ENCODE measurements around the gene CSPG4.

The CSPG4 gene

GRCh38 chr15:75648156-75649000, 64.3 kb downstream of the CSPG4 start:
- Histone ChIP-seq H3K9ac (ENCODE audit: low read depth, low read length, poor library complexity) (peak overlapping the region; percentile 85), H3K23ac (ENCODE audit: low read depth, low read length, poor library complexity) (peak overlapping the region; percentile 44), H4K91ac (ENCODE audit: low read depth, low read length, poor library complexity) (peak overlapping the region; percentile 22), H2BK15ac (ENCODE audit: low read length) (peak overlapping the region; percentile 42), H3K4me2 (ENCODE audit: insufficient read depth, low read length, poor library complexity, severe bottlenecking) (peak overlapping the region; percentile 99), H2AK5ac (ENCODE audit: low read depth, low read length) (peak overlapping the region; percentile 79), H3K14ac (ENCODE audit: low read length) (peak overlapping the region; percentile 77), H3K36me3 (replicated peaks in 1 of 2; ENCODE audit: control insufficient read depth in 2 of 2, insufficient read depth in 2 of 2, low read length in 2 of 2) (peaks cover 13 to 35% of the 10 kb centered on the region in 2 donors), H3K4me3 (ENCODE audit: low read length in 2 of 2) (peak overlapping the region; percentile 96 to 98), H3K79me1 (ENCODE audit: low read depth, low read length) (peaks cover 12% of the 10 kb centered on the region), H3K27me3 (ENCODE audit: control insufficient read depth in 3 of 3, insufficient read depth in 3 of 3, low read depth in 1 of 3, low read length in 3 of 3) (peaks cover 0 to 9% (median 0%) of the 10 kb centered on the region in 3 experiments), H3K27ac (replicated peaks; ENCODE audit: low read length) (peak overlapping the region; percentile 93), H3K9me3 (replicated peaks in 1 of 2; ENCODE audit: control insufficient read depth in 2 of 2, insufficient read depth in 1 of 2, low read depth in 1 of 2, low read length in 2 of 2) (no peaks in the 10 kb centered on the region), H3K4me1 (ENCODE audit: control insufficient read depth in 2 of 2, insufficient read depth in 1 of 2, low read depth in 1 of 2, low read length in 2 of 2) (peaks cover 42 to 44% of the 10 kb centered on the region in 2 donors), H3K18ac (ENCODE audit: low read length) (peak overlapping the region; percentile 92), H2AFZ (ENCODE audit: low read length) (peak overlapping the region; percentile 99), H2BK120ac (ENCODE audit: low read depth, low read length) (peak overlapping the region; percentile 27), H3K4ac (ENCODE audit: low read length) (no peak overlapping the region), H2BK5ac (ENCODE audit: low read length) (peak overlapping the region; percentile 97), H2BK12ac (ENCODE audit: low read length) (no peak overlapping the region), H4K8ac (ENCODE audit: low read depth, low read length) (no peak overlapping the region)
- no CpG with 5 or more reads among the region's 34 CpGs for WGBS, 2 donors (ENCODE audit: extremely low coverage in 2 of 2, insufficient read length in 2 of 2, insufficient replicate concordance in 1 of 2)
- DNase-seq (ENCODE audit: low spot score) = peak; percentile 72

GRCh38 chr15:75647370-75648155, 65.1 kb downstream of the CSPG4 start, which contains the start of gene SNX33:
Gene SNX33, plus strand, starts transcription at chr15:75647912. Its CDS starts 1,191 bp downstream, at chr15:75649103.
- peak; percentile 90 for DNase-seq (ENCODE audit: low spot score)
- Histone ChIP-seq H3K4ac (ENCODE audit: low read length) (no peak within 1 kb of the TSS), H2AK5ac (ENCODE audit: low read depth, low read length) (peak within 1 kb of the TSS; percentile 79), H3K4me1 (ENCODE audit: control insufficient read depth in 2 of 2, insufficient read depth in 1 of 2, low read depth in 1 of 2, low read length in 2 of 2) (peaks cover 38% of the 10 kb centered on the region in 2 donors), H3K27ac (replicated peaks; ENCODE audit: low read length) (peak within 1 kb of the TSS; percentile 93), H3K36me3 (replicated peaks in 1 of 2; ENCODE audit: control insufficient read depth in 2 of 2, insufficient read depth in 2 of 2, low read length in 2 of 2) (peaks cover 13 to 31% of the 10 kb centered on the region in 2 donors), H3K9me3 (replicated peaks in 1 of 2; ENCODE audit: control insufficient read depth in 2 of 2, insufficient read depth in 1 of 2, low read depth in 1 of 2, low read length in 2 of 2) (no peaks in the 10 kb centered on the region), H2AFZ (ENCODE audit: low read length) (peak within 1 kb of the TSS; percentile 99), H2BK15ac (ENCODE audit: low read length) (peak within 1 kb of the TSS; percentile 60), H3K14ac (ENCODE audit: low read length) (peak within 1 kb of the TSS; percentile 83), H3K9ac (ENCODE audit: low read depth, low read length, poor library complexity) (peak within 1 kb of the TSS; percentile 93), H4K8ac (ENCODE audit: low read depth, low read length) (no peak within 1 kb of the TSS), H4K91ac (ENCODE audit: low read depth, low read length, poor library complexity) (peak within 1 kb of the TSS; percentile 22), H3K18ac (ENCODE audit: low read length) (peak within 1 kb of the TSS; percentile 93), H3K4me3 (ENCODE audit: low read length in 2 of 2) (peak within 1 kb of the TSS; percentile 96 to 98), H3K4me2 (ENCODE audit: insufficient read depth, low read length, poor library complexity, severe bottlenecking) (peak within 1 kb of the TSS; percentile 99), H2BK12ac (ENCODE audit: low read length) (no peak within 1 kb of the TSS), H3K23ac (ENCODE audit: low read depth, low read length, poor library complexity) (peak within 1 kb of the TSS; percentile 62), H2BK5ac (ENCODE audit: low read length) (peak within 1 kb of the TSS; percentile 97), H3K27me3 (ENCODE audit: control insufficient read depth in 3 of 3, insufficient read depth in 3 of 3, low read depth in 1 of 3, low read length in 3 of 3) (peaks cover 0 to 9% (median 0%) of the 10 kb centered on the region in 3 experiments), H3K79me1 (ENCODE audit: low read depth, low read length) (peaks cover 12% of the 10 kb centered on the region), H2BK120ac (ENCODE audit: low read depth, low read length) (peak within 1 kb of the TSS; percentile 93)
- WGBS, 2 donors (ENCODE audit: extremely low coverage in 2 of 2, insufficient read length in 2 of 2, insufficient replicate concordance in 1 of 2) = no CpG with 5 or more reads among the region's 76 CpGs

DNA sequence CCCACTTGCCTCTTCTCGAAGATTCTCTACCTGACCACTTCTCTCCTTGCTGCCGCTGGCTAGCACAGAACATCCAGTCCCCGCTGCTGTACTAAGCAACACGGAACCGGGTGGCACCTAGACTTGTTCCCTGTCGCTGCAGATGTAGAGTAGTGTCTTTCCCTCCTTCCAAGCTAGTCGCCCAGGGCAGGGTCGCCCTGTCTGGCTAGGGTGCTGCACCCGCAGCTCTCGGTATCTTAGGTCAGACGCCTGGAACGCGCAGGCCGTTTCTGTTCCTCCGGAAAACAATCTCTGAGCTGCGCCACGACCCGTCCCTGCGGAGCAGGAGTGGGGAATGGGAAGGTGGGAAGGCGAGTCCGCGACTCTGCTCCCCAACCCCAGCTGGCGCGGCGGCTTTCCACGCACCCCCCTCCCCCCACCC, 65.7 kb downstream of the CSPG4 start:
- no peak overlapping the region for H4K91ac ChIP-seq (ENCODE audit: low read depth, low read length, poor library complexity)
- no CpG with 5 or more reads among the region's 26 CpGs for WGBS, 2 donors (ENCODE audit: extremely low coverage in 2 of 2, insufficient read length in 2 of 2, insufficient replicate concordance in 1 of 2)
- H3K4ac ChIP-seq (ENCODE audit: low read length) = no peak overlapping the region
- peak overlapping the region; percentile 62 for H3K23ac ChIP-seq (ENCODE audit: low read depth, low read length, poor library complexity)
- peak overlapping the region; percentile 97 for H2BK5ac ChIP-seq (ENCODE audit: low read length)
- no peak overlapping the region for H2AK5ac ChIP-seq (ENCODE audit: low read depth, low read length)
- peaks cover 12% of the 10 kb centered on the region for H3K79me1 ChIP-seq (ENCODE audit: low read depth, low read length)
- H2BK120ac ChIP-seq (ENCODE audit: low read depth, low read length) = no peak overlapping the region
- H3K9me3 ChIP-seq (replicated peaks in 1 of 2; ENCODE audit: control insufficient read depth in 2 of 2, insufficient read depth in 1 of 2, low read depth in 1 of 2, low read length in 2 of 2) = no peaks in the 10 kb centered on the region
- no peak overlapping the region for H4K8ac ChIP-seq (ENCODE audit: low read depth, low read length)
- peaks cover 13 to 28% of the 10 kb centered on the region in 2 donors for H3K36me3 ChIP-seq (replicated peaks in 1 of 2; ENCODE audit: control insufficient read depth in 2 of 2, insufficient read depth in 2 of 2, low read length in 2 of 2)
- peak overlapping the region; percentile 93 for H3K18ac ChIP-seq (ENCODE audit: low read length)
- H3K4me3 ChIP-seq (ENCODE audit: low read length in 2 of 2) = peak overlapping the region; percentile 96 to 98
- H3K4me2 ChIP-seq (ENCODE audit: insufficient read depth, low read length, poor library complexity, severe bottlenecking) = peak overlapping the region; percentile 99
- H3K27ac ChIP-seq (replicated peaks; ENCODE audit: low read length) = peak overlapping the region; percentile 93
- peak overlapping the region; percentile 3 for H3K14ac ChIP-seq (ENCODE audit: low read length)
- peak overlapping the region; percentile 60 for H2BK15ac ChIP-seq (ENCODE audit: low read length)
- peak overlapping the region; percentile 99 for H2AFZ ChIP-seq (ENCODE audit: low read length)
- no peak for DNase-seq (ENCODE audit: low spot score)
- H3K27me3 ChIP-seq (ENCODE audit: control insufficient read depth in 3 of 3, insufficient read depth in 3 of 3, low read depth in 1 of 3, low read length in 3 of 3) = peaks cover 0 to 9% (median 0%) of the 10 kb centered on the region in 3 experiments
- H3K4me1 ChIP-seq (ENCODE audit: control insufficient read depth in 2 of 2, insufficient read depth in 1 of 2, low read depth in 1 of 2, low read length in 2 of 2) = peaks cover 32 to 34% of the 10 kb centered on the region in 2 donors
- no peak overlapping the region for H2BK12ac ChIP-seq (ENCODE audit: low read length)
- peak overlapping the region; percentile 93 for H3K9ac ChIP-seq (ENCODE audit: low read depth, low read length, poor library complexity)

Data from neuronal stem cell (in vitro differentiated cells).